Glutamatergic neuron (in vitro differentiated cells): ENCODE results near the gene RUVBL2. TPM values are rescaled to one million over a fixed set of nuclear protein-coding genes. Genes with fewer than 3 reads are reported as not detected.
"Not testable (repeated sequence)": the region's sequence is repeated elsewhere in the genome, so short reads cannot be mapped to it uniquely, and the experiment has no call there.

Experiments
- DNase-seq: peaks from one replicate; pipeline ENCODE4 v3.0.0; 2022
- H3K27ac Mint-ChIP-seq: one replicate; pipeline ENCODE4 v1.8.0; 2020; ENCODE audit warnings: mild to moderate bottlenecking, mixed read lengths, inconsistent platforms; ENCODE audit not compliant: unreplicated experiment
- H3K27me3 Mint-ChIP-seq: one replicate; pipeline ENCODE4 v1.8.0; 2020; ENCODE audit warnings: mild to moderate bottlenecking, moderate library complexity, mixed read lengths, inconsistent platforms; ENCODE audit not compliant: unreplicated experiment
- H3K36me3 Mint-ChIP-seq: one replicate; pipeline ENCODE4 v1.8.0; 2020; ENCODE audit warnings: mild to moderate bottlenecking, mixed read lengths, inconsistent platforms; ENCODE audit not compliant: unreplicated experiment
- H3K4me1 Mint-ChIP-seq: one replicate; pipeline ENCODE4 v1.8.0; 2020; ENCODE audit warnings: mild to moderate bottlenecking, low read depth, mixed read lengths, inconsistent platforms; ENCODE audit not compliant: unreplicated experiment
- H3K4me3 Mint-ChIP-seq: one replicate; pipeline ENCODE4 v1.8.0; 2020; ENCODE audit warnings: mild to moderate bottlenecking, mixed read lengths, inconsistent platforms; ENCODE audit not compliant: unreplicated experiment
- H3K9me3 Mint-ChIP-seq: one replicate; pipeline ENCODE4 v1.8.0; 2020; ENCODE audit warnings: mild to moderate bottlenecking, moderate library complexity, mixed read lengths, inconsistent platforms; ENCODE audit not compliant: unreplicated experiment
- CTCF ChIP-seq: fragments of 200-600 bp; sonication (generic); IDR thresholded peaks from one replicate; pipeline ENCODE4 v1.5.0; 2021; ENCODE audit not compliant: partially characterized antibody, unreplicated experiment
- total RNA-seq: library from RNA; stranded (reverse); fragmentation: NEBNext Ultra II Directional; extraction: Animal tissue kit (Norgen Biotek cat#: 25700); gene quantifications from one replicate; pipeline ENCODE4 v1.2.1, GENCODE V29; 2021; ENCODE audit not compliant: unreplicated experiment

RUVBL2 gene
- total RNA-seq, 1 donor from 2014 or later = 60.9 TPM

GRCh38 chr19:49031642-49032301 is 38.1 kb downstream of the RUVBL2 start, which contains the start of gene CGB2:
Gene CGB2 (plus strand): TSS chr19:49031890. CDS start chr19:49032096, 206 bp downstream.
- H3K27me3 Mint-ChIP-seq, H3K36me3 Mint-ChIP-seq, H3K4me3 Mint-ChIP-seq, H3K9me3 Mint-ChIP-seq, H3K27ac Mint-ChIP-seq, DNase-seq, H3K4me1 Mint-ChIP-seq: not testable (repeated sequence)
- TF ChIP-seq CTCF = peak; percentile 54

GRCh38 chr19:49036815-49037214 is 43.1 kb downstream of the RUVBL2 start, which contains the start of gene CGB1:
Gene CGB1 (minus strand): TSS chr19:49036895. CDS start chr19:49036711, 184 bp downstream.
- not testable (repeated sequence) for DNase-seq, H3K9me3 Mint-ChIP-seq, H3K4me3 Mint-ChIP-seq, H3K27ac Mint-ChIP-seq, H3K36me3 Mint-ChIP-seq, H3K4me1 Mint-ChIP-seq, H3K27me3 Mint-ChIP-seq
- TF ChIP-seq CTCF = peak; percentile 56

GRCh38 chr19:49038111-49038510 is 44.4 kb downstream of the RUVBL2 start:
- H3K27ac Mint-ChIP-seq, DNase-seq, H3K4me3 Mint-ChIP-seq, H3K27me3 Mint-ChIP-seq, H3K9me3 Mint-ChIP-seq, H3K4me1 Mint-ChIP-seq, H3K36me3 Mint-ChIP-seq: not testable (repeated sequence)

- H3K9me3 Mint-ChIP-seq, H3K36me3 Mint-ChIP-seq, H3K27ac Mint-ChIP-seq, DNase-seq, H3K4me1 Mint-ChIP-seq, H3K4me3 Mint-ChIP-seq, H3K27me3 Mint-ChIP-seq: not testable (repeated sequence)
These were observed 45.0 kb downstream of the RUVBL2 start for GRCh38 chr19:49038557-49039276.

- H3K27me3 Mint-ChIP-seq, H3K9me3 Mint-ChIP-seq, H3K36me3 Mint-ChIP-seq, DNase-seq, H3K4me1 Mint-ChIP-seq, H3K27ac Mint-ChIP-seq, H3K4me3 Mint-ChIP-seq: not testable (repeated sequence)
These were observed 46.0 kb downstream of the RUVBL2 start for GRCh38 chr19:49039736-49040135.

GRCh38 chr19:49042177-49042576 is 48.5 kb downstream of the RUVBL2 start:
- Mint-ChIP-seq H3K9me3 (peaks cover 3% of the 10 kb centered on the region), H3K27ac (no peak overlapping the region), H3K4me3 (no peak overlapping the region), H3K4me1 (no peaks in the 10 kb centered on the region), H3K36me3 (peaks cover 3% of the 10 kb centered on the region), H3K27me3 (no peaks in the 10 kb centered on the region)
- TF ChIP-seq CTCF = no peak
- no peak for DNase-seq

GRCh38 chr19:49042666-49043065 is 49.0 kb downstream of the RUVBL2 start:
- not testable (repeated sequence) for H3K27ac Mint-ChIP-seq, DNase-seq, H3K4me1 Mint-ChIP-seq, H3K36me3 Mint-ChIP-seq, H3K27me3 Mint-ChIP-seq, H3K9me3 Mint-ChIP-seq, H3K4me3 Mint-ChIP-seq

GRCh38 chr19:49043548-49043947 is 49.9 kb downstream of the RUVBL2 start, which contains the start of gene CGB5:
Gene CGB5 (plus strand): TSS chr19:49043848. CDS start chr19:49044210, 362 bp downstream.
- H3K9me3 Mint-ChIP-seq, H3K27ac Mint-ChIP-seq, H3K36me3 Mint-ChIP-seq, H3K27me3 Mint-ChIP-seq, DNase-seq, H3K4me3 Mint-ChIP-seq, H3K4me1 Mint-ChIP-seq: not testable (repeated sequence)

GRCh38 chr19:49049011-49049410 is 55.3 kb downstream of the RUVBL2 start, which contains the start of gene CGB8:
Gene CGB8 (minus strand): TSS chr19:49049111. CDS start chr19:49048739, 372 bp downstream.
- not testable (repeated sequence) for H3K4me3 Mint-ChIP-seq, H3K27me3 Mint-ChIP-seq, H3K9me3 Mint-ChIP-seq, DNase-seq, H3K36me3 Mint-ChIP-seq, H3K4me1 Mint-ChIP-seq
- H3K27ac Mint-ChIP-seq = peak within 1 kb of the TSS; percentile 25
